SH-SY5Y (cell line): ENCODE data around the gene SOX6.

Experiments used
- GATA2 ChIP-seq: IDR thresholded peaks from 2 replicates; pipeline ENCODE4 v1.6.1; 2011; ENCODE audit warnings: mild to moderate bottlenecking, low read depth, low read length
- GATA3 ChIP-seq: IDR thresholded peaks from 2 replicates; pipeline ENCODE4 v1.6.1; 2011; ENCODE audit warnings: low read depth, mild to moderate bottlenecking, low read length, moderate library complexity

GRCh38 chr11:15938983-15939382, 417.4 kb downstream of the SOX6 start:
- TF ChIP-seq GATA2 (no peak), GATA3 (no peak)
